ENCODE data around the gene SLC12A4. TPM values are rescaled to one million over a fixed set of nuclear protein-coding genes. Genes with fewer than 3 reads are reported as not detected.
A peak's percentile ranks its signal among the peaks of the same experiment; 100 is the strongest.

Gene SLC12A4
- total RNA-seq, 2 experiments from 2014 or later = 15.1 to 17.7 TPM

DNA sequence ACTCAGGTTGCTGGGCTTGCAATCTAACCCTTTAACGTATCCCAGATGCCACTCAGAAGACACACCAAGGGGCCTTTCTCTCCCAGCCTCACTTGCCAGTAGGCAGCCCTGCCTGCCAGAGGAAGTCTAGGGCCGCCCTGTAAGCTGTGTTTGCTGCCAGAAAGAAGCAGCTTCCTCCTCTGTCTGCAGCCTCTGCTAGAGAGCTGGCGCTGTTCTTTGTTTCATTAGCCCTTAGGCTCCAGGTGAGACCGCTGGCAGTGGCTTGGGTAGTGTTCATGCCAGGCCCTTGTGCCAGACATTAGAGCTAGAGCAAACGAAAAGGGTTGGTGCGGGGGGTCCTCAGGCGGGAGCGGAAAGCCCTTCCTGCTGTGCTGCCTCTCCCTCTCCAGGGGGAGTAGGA, 45.7 kb downstream of the SLC12A4 start:
- ATAC-seq (ENCODE audit: poor library complexity) = no peak
- peaks cover 43% of the 10 kb centered on the region for H3K36me3 ChIP-seq (ENCODE audit: insufficient read depth, low read length)

DNA sequence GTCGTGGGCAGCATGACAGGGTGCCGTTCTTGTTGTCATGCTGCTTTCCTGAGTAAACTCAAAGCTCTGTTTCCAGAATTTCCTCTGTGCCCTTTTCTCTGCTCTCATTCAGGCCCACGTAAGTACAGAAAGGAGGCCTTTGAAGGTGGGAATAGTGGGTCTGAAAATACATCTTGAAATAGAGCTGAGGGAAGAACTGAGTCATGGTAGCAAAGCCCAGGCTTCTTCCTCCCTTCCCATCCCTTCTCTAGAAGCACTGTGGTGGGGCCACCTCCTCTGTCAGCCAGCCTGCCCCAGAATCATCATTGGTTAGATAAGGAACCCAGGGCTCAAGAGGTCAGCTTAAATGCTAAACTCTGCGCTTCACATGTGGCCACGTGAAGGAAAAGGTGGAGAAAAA, 46.2 kb downstream of the SLC12A4 start:
- peaks cover 10% of the 10 kb centered on the region for H3K4me1 Mint-ChIP-seq (ENCODE audit: low read depth)
- Histone ChIP-seq H3K27ac (ENCODE audit: low read depth in 1 of 2, low read length in 2 of 2) (no peak overlapping the region), H3K27me3 (ENCODE audit: control insufficient read depth in 1 of 2, insufficient read depth in 2 of 2, low read length in 2 of 2) (no peaks in the 10 kb centered on the region), H3K9me3 (ENCODE audit: control insufficient read depth in 1 of 2, insufficient read depth in 1 of 2, low read length in 2 of 2) (no peaks in the 10 kb centered on the region), H3K4me3 (ENCODE audit: low read length) (no peak overlapping the region), H3K36me3 (ENCODE audit: insufficient read depth, low read length) (peaks cover 43% of the 10 kb centered on the region), H3K4me1 (ENCODE audit: insufficient read depth, low read length) (peaks cover 8% of the 10 kb centered on the region)
- no peak overlapping the region for H3K4me3 Mint-ChIP-seq
- no peaks in the 10 kb centered on the region for H3K9me3 Mint-ChIP-seq
- ChIA-PET CTCF (interaction anchor here (1.2 kb wide), 1 partner anchor 106 kb away, joined by 5 read pairs; no protein-coding TSS in a partner anchor), POLR2A (no interaction called here)
- H3K36me3 Mint-ChIP-seq (ENCODE audit: low read depth) = peaks cover 25% of the 10 kb centered on the region
- DNase-seq (no peak), ATAC-seq (ENCODE audit: poor library complexity) (no peak)
- TF ChIP-seq, protein P1, sequence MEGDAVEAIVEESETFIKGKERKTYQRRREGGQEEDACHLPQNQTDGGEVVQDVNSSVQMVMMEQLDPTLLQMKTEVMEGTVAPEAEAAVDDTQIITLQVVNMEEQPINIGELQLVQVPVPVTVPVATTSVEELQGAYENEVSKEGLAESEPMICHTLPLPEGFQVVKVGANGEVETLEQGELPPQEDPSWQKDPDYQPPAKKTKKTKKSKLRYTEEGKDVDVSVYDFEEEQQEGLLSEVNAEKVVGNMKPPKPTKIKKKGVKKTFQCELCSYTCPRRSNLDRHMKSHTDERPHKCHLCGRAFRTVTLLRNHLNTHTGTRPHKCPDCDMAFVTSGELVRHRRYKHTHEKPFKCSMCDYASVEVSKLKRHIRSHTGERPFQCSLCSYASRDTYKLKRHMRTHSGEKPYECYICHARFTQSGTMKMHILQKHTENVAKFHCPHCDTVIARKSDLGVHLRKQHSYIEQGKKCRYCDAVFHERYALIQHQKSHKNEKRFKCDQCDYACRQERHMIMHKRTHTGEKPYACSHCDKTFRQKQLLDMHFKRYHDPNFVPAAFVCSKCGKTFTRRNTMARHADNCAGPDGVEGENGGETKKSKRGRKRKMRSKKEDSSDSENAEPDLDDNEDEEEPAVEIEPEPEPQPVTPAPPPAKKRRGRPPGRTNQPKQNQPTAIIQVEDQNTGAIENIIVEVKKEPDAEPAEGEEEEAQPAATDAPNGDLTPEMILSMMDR (IDR thresholded peaks at IDR 0.05) = no peak
- no peaks in the 10 kb centered on the region for H3K27me3 Mint-ChIP-seq
- peak overlapping the region; percentile 33 for H3K27ac Mint-ChIP-seq
- intact Hi-C loops (cut with DNase I, micrococcal nuclease) = no loop called here

More for the DNA sequence above, 45.7 kb downstream of the SLC12A4 start:
- no peaks in the 10 kb centered on the region for H3K27me3 ChIP-seq (ENCODE audit: control insufficient read depth in 1 of 2, insufficient read depth in 2 of 2, low read length in 2 of 2)
- TF ChIP-seq, protein P1 (IDR thresholded peaks at IDR 0.05) = no peak
- Mint-ChIP-seq H3K36me3 (ENCODE audit: low read depth) (peaks cover 20% of the 10 kb centered on the region), H3K27ac (peak overlapping the region; percentile 33), H3K9me3 (no peaks in the 10 kb centered on the region), H3K27me3 (no peaks in the 10 kb centered on the region), H3K4me3 (no peak overlapping the region), H3K4me1 (ENCODE audit: low read depth) (peaks cover 5% of the 10 kb centered on the region)
- H3K9me3 ChIP-seq (ENCODE audit: control insufficient read depth in 1 of 2, insufficient read depth in 1 of 2, low read length in 2 of 2) = no peaks in the 10 kb centered on the region
- CTCF ChIA-PET = interaction anchor here (1.2 kb wide), 1 partner anchor 106 kb away, joined by 5 read pairs; no protein-coding TSS in a partner anchor
- POLR2A ChIA-PET = interaction anchor here (1.2 kb wide), 1 partner anchor 13 kb away, joined by 5 read pairs; the partner anchor contains the start of gene PSMB10
- no peak overlapping the region for H3K27ac ChIP-seq (ENCODE audit: low read depth in 1 of 2, low read length in 2 of 2)
- peaks cover 4% of the 10 kb centered on the region for H3K4me1 ChIP-seq (ENCODE audit: insufficient read depth, low read length)
- no peak for DNase-seq
- H3K4me3 ChIP-seq (ENCODE audit: low read length) = no peak overlapping the region
- intact Hi-C loops (cut with DNase I, micrococcal nuclease) = no loop called here

DNA sequence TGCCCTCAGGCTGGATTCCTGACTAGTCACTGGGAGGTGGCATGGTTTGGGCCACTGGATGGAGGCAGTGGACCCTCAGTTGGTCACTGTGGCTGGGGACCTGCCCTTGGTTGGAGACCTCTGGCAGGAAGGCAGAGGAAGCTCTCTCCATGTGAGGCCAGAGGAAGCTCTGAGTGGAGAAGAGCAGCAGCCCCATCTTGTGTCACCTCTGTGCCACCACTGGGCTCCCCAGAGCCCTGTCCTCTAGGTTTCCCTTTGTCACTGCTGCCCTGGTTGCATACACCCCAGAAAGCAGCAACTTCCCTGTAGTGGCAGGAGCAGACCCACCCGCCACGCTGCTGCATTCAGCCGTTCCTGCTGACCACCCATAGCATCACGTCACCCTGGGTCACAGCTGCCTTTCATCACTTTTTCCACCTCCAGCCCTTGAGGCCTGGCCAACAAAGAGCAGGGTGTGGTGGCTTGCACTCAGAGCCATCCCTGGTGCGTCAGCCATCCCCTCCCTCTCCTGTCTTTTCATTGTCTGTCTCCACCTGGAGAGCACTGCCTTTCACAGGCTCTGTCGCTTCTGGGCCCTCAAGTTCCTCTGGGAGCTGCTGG, 48.7 kb downstream of the SLC12A4 start:
- H3K36me3 Mint-ChIP-seq (ENCODE audit: low read depth) = peaks cover 36% of the 10 kb centered on the region
- no peak overlapping the region for H3K27ac Mint-ChIP-seq
- H3K27ac ChIP-seq (ENCODE audit: low read depth in 1 of 2, low read length in 2 of 2) = no peak overlapping the region
- ATAC-seq (ENCODE audit: poor library complexity) (no peak), DNase-seq (no peak)
- H3K27me3 Mint-ChIP-seq = no peaks in the 10 kb centered on the region
- H3K9me3 Mint-ChIP-seq = no peaks in the 10 kb centered on the region
- TF ChIP-seq, protein P1 (IDR thresholded peaks at IDR 0.05) = no peak
- no peaks in the 10 kb centered on the region for H3K27me3 ChIP-seq (ENCODE audit: control insufficient read depth in 1 of 2, insufficient read depth in 2 of 2, low read length in 2 of 2)
- H3K4me1 Mint-ChIP-seq (ENCODE audit: low read depth) = peaks cover 20% of the 10 kb centered on the region
- CTCF ChIA-PET = interaction anchor here (1.6 kb wide), 1 partner anchor 22 kb away, joined by 4 read pairs; no protein-coding TSS in a partner anchor
- H3K36me3 ChIP-seq (ENCODE audit: insufficient read depth, low read length) = peaks cover 55% of the 10 kb centered on the region
- H3K4me3 Mint-ChIP-seq = no peak overlapping the region
- intact Hi-C loops (cut with DNase I, micrococcal nuclease) = loop anchor here in 1 of 2 experiments (10.0 kb wide), 1 partner anchor 185 kb away; no protein-coding TSS in a partner anchor
- H3K9me3 ChIP-seq (ENCODE audit: control insufficient read depth in 1 of 2, insufficient read depth in 1 of 2, low read length in 2 of 2) = no peaks in the 10 kb centered on the region
- POLR2A ChIA-PET = interaction anchor here (0.8 to 1.6 kb wide), 2 partner anchors 14 to 16 kb away, joined by 3 read pairs; no protein-coding TSS in a partner anchor
- H3K4me3 ChIP-seq (ENCODE audit: low read length) = no peak overlapping the region
- peaks cover 11% of the 10 kb centered on the region for H3K4me1 ChIP-seq (ENCODE audit: insufficient read depth, low read length)
